ENCODE data around the gene TCF20.

TCF20 gene

GRCh38 chr22:42282943-42283277 is 12.5 kb upstream of the TCF20 start:
- DNase-seq (ENCODE audit: low read depth, low spot score), result no peak
- no peak for TF ChIP-seq CTCF (IDR thresholded peaks at IDR 0.05; ENCODE audit: low read depth, low read length)

GRCh38 chr22:42282252-42282942 is 11.9 kb upstream of the TCF20 start:
- DNase-seq (ENCODE audit: low read depth, low spot score), result no peak
- in situ Hi-C loops (cut with HindIII; ENCODE audit: low sequenced_read_pairs), result no loop called here
- no peak for TF ChIP-seq CTCF (IDR thresholded peaks at IDR 0.05; ENCODE audit: low read depth, low read length)
- no peak overlapping the region for H3K4me3 ChIP-seq (ENCODE audit: low read depth, low read length)

More at GRCh38 chr22:42282943-42283277, 12.5 kb upstream of the TCF20 start:
- H3K4me3 ChIP-seq (ENCODE audit: low read depth, low read length), result no peak overlapping the region
- in situ Hi-C loops (cut with HindIII; ENCODE audit: low sequenced_read_pairs), result no loop called here

GRCh38 chr22:42281706-42282251 is 11.3 kb upstream of the TCF20 start:
- TF ChIP-seq CTCF (IDR thresholded peaks at IDR 0.05; ENCODE audit: low read depth, low read length), result no peak
- no peak for DNase-seq (ENCODE audit: low read depth, low spot score)
- in situ Hi-C loops (cut with HindIII; ENCODE audit: low sequenced_read_pairs), result no loop called here
- no peak overlapping the region for H3K4me3 ChIP-seq (ENCODE audit: low read depth, low read length)

- no peak for TF ChIP-seq CTCF (IDR thresholded peaks at IDR 0.05; ENCODE audit: low read depth, low read length)
- in situ Hi-C loops (cut with HindIII; ENCODE audit: low sequenced_read_pairs), result no loop called here
- DNase-seq (ENCODE audit: low read depth, low spot score), result no peak
- H3K4me3 ChIP-seq (ENCODE audit: low read depth, low read length), result no peak overlapping the region
These were observed 10.8 kb upstream of the TCF20 start for GRCh38 chr22:42281284-42281683.

GRCh38 chr22:42280836-42281235 is 10.4 kb upstream of the TCF20 start:
- DNase-seq (ENCODE audit: low read depth, low spot score), result no peak
- no peak overlapping the region for H3K4me3 ChIP-seq (ENCODE audit: low read depth, low read length)
- in situ Hi-C loops (cut with HindIII; ENCODE audit: low sequenced_read_pairs), result no loop called here
- no peak for TF ChIP-seq CTCF (IDR thresholded peaks at IDR 0.05; ENCODE audit: low read depth, low read length)

GRCh38 chr22:42280140-42280539 is 9.7 kb upstream of the TCF20 start:
- TF ChIP-seq CTCF (IDR thresholded peaks at IDR 0.05; ENCODE audit: low read depth, low read length), result no peak
- H3K4me3 ChIP-seq (ENCODE audit: low read depth, low read length), result no peak overlapping the region
- in situ Hi-C loops (cut with HindIII; ENCODE audit: low sequenced_read_pairs), result no loop called here
- no peak for DNase-seq (ENCODE audit: low read depth, low spot score)
